Activated CD4-positive, alpha-beta T cell treated with anti-CD3 and anti-CD28 coated beads, Interleukin-2, amount 50 U/mL, for 4 hours (primary cell): ENCODE measurements around the gene MEF2D.

Experiments used
- DNase-seq, 2 experiments: peaks; one replicate each; pipeline ENCODE4 v3.0.0-alpha.2; 2020

Gene MEF2D

DNA sequence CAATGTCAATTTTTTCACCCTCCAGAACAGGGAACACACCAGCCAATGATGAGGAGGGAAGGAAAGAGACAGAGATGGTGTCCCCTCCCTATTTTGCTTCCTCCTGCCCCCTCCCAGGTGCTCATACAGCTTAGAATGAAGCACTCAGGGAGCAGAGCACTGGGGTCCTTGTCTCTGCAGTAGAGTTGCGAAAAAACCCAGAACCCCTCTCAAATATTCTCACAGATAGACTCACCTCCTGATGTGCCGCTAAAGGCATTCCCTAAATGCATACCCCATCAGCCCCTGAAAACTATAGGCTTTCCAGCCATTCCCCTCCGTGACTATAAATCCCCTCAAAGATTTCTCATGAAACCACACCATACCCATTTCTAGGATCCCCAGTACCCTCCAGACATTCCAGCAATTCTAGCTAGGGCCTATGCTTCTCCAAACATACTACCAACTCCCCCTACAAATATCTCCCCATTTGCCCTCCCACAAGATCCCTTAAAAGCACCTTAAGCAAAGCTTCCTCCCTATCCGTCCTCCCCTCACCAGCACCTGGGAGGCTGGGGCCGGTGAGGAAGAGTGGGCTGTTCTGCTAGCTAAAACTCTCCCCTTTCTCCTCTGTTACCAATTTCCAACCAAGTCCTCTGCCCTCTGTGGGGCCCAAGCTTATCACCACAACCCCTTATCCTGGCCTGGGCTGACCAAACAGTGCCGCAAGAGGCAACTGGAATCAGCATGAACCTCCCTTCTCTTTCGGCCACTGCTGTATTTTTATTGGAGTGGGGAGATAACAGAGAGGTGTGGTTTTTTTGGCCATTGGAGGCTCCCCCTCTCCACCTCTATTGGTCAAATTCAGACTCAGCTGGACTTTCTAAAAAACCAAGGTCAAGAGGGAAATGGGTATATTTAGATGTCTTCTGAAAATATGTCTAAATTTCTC, 76.9 kb downstream of the MEF2D start:
- DNase-seq, result no peak

DNA sequence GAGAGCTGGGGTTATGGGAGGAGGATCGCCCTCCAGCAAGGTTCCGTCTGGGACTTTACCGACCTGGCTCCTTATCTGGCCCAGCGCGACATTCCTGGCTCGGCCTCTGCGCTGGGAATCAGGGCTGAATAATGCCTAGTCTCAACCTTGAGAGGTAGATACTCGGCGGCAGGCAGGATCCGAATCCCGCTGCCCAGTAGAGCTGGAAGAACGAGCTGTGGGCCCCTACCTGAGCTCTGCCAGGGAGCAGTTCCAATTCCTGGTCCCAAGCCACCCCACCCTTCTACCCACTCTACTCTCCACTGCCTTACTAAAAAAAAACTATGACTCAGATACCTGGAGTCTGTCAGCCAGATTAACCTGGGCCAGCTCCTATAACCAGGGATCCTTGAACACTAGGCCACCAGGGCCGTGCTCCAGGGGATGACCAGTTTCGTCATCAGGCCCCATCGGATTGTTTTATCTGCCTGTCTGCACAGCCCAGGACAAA, 77.9 kb downstream of the MEF2D start:
- DNase-seq, result no peak

DNA sequence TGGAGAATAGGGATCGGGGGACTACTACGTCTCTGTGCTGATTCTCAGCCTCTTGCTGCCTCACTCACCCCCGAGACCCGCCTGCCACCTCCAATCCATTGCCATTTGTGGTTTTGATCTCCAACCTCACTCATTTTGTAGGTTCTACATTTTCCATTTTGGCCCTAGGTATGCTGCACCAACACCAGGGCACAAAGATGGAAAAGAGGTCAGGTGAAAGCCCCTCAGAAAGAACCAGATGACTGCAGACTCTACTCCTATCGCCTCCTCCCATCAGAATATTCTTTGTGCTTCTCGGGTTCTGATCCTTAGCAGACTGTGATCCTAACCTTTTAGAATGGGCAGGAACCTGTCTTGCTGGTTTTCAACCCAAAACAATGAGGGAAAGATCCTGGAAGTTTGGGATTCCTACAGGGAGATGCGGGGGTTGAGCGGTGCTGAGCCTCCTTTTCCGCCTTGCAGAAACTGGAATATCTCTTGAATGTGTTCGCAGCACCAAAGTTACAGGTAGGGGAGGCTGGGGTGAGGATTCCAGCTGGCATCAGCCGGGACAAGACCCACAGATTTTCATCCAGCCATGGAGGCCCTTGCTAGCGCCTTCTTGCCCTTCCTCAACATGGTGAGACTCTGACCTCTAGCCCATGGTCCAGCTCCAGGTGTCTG, 78.5 kb downstream of the MEF2D start:
- DNase-seq, result no peak

DNA sequence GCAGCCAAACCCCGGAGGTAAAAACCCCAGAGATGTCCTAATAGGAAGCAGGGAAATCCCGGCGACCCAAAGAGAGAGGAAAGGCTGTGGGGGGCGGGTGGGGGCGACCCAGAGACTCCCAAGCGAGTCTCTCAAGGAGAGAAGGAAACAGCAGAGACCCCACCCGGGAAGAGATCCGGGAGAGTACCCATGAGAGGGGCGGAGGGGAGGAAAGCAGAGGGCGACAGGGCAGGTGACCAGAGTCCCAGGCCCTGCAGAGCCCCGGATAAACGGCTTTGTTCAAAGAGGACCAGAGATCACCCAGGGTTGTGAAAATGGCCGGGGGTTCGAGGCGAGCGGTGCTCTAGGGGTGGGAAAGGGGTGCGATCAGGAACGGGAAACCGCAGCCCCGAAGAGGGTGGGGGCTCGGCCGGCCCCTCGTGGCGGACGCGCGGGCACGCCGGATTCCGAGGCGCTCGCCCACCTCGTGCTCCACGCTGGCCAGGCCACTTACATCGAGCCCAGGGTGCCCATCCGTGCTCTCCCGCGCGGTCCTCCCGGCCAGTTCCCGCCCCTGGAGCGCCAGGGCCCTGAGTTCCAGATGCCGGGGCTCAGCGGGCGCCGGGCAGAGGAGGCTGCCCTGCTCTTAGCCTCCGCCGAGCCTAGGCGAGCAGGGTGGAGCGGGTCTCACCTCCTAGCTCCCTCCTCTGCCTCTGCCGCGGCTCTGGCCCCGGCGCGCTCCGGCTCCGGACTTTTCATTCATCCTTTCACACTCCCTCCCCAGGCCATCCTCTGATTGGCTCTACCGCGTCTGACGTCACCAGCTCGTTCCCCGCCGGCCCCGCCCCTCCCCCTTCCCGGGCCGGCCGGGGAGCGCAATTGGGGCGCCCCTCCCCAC, 79.3 kb downstream of the MEF2D start:
- peak; percentile 53 to 55 for DNase-seq

DNA sequence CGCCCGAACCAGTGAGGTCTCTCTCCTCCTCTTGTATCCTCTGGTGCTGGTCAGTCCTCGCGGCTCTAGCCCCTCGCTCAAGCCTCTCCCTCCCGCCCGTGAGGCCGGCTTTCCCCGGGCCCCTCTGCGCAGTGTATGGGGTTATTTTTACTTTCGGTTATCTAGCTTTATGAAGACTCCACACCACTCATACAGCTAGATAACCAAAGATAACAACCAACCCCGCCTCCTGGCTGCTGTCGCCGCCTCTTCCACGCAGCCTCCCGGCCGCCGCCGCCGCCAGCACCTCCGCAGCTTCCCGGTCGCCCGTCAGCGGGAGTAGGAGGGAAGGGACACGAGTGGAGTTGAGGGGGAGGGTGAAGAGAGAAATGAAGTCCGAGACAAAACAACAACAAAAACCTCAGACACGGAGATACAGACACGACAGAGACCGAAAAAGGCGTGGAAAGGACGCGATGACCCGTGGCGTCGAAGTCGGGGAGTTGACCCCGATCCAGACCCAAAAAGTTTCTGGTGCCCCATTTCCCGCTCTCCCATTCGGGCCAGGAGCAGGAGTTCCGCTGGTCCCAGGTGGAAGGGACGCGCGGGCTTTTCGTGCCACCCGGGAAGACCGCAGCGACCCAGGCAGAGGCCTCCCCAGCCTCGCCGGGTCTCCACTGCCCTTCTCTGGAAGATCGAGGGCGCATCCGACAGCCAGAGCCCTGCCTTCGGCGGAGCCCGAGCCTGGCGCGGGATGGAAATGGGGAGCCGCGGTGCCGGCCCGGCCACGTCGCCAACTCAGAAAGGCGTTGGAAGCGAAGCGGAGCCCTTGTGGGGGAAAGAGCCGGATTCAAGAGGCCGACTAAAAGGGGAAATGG, 80.1 kb downstream of the MEF2D start:
- DNase-seq, result peak; percentile 37 to 41

DNA sequence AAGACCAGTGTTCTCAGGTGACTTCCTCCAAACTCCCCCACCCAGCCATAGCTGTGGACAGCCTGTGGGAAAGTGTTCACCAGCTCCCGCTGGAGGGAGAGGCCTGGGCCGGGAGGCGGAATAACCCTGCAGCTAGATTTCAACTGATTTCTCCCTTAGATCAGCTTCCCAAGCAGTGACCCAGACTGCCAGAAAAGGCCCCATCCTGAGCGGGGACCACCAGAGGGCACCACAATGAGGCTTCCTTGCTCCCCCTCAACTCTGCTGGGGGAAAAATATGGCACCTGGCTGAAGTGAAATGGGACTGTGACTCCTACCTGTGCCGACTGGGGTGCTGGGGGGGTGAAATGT, 80.7 kb downstream of the MEF2D start:
- peak; percentile 14 to 34 for DNase-seq

DNA sequence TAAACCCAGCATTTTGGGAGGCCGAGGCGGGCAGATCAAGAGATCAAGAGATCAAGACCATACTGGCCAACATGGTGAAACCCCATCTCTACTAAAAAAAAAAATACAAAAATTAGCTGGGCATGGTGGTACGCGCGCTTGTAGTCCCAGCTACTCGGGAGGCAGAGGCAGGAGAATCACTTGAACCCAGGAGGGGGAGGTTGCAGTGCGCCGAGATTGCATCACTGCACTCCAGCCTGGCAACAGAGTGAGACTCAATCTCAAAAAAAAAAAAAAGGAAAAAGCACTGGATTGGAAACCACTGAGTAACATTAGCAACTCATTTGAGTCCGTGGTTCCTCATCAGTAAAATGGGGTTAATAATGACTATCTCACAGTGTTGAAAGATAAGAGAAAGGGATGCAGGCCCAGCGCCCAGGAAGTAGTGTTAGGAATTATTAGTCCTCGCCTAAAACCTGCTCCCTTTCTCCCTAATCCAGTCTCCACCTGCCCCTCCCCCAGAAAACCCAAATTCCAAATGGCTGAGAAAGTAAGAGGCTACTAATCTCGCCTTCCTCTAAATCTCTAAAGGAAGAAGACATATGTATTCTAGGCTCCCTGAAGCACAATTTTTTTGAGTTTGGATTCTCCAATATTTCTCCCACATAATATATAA, 82.0 kb downstream of the MEF2D start:
- no peak for DNase-seq

DNA sequence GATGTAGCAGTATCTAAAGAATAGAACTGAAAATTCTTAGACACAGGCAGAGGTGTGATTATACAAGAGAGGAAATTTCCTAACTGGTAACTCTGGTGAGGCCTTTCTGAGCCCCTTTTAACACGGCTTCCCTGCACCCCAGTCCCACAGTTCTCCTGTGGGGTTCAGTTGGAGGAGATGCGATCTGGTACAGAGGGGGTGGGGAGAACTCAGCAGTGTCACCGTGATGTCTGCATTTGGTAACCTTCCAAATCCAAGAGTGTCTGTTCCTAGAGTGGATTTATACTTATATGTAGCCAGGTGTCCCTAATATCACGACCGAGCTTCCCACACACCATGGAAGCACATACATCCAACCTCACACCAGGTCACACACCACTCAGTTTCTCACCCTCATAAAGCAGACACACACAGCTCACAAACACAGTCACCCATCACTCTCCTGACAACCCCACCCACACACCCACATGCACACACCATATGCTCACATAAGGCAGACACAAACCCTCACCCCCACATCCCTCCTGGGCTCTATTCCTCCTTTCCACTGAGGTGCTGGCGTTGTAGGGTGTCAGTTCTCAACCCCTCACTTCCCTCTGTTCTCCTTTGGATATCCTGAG, 83.1 kb downstream of the MEF2D start:
- no peak for DNase-seq

DNA sequence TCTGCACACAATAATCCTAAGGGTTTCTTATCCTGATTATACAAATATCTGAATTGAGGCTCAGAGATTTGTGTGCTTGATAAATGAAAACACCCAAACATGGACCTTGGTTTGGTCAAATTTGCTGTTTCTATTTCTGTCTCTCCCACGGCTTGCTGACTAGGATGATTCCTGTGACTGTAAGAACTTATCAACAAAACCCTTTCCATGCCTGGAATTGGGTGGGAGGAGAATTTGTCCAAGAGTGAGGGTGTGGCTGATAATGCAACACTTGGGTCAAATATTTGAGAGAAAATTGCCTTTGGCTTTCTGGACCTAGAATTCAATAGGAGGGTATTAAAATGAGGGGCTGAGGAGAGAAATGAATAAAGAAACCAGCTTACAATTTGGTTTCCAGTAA, 83.6 kb downstream of the MEF2D start:
- DNase-seq, result no peak

DNA sequence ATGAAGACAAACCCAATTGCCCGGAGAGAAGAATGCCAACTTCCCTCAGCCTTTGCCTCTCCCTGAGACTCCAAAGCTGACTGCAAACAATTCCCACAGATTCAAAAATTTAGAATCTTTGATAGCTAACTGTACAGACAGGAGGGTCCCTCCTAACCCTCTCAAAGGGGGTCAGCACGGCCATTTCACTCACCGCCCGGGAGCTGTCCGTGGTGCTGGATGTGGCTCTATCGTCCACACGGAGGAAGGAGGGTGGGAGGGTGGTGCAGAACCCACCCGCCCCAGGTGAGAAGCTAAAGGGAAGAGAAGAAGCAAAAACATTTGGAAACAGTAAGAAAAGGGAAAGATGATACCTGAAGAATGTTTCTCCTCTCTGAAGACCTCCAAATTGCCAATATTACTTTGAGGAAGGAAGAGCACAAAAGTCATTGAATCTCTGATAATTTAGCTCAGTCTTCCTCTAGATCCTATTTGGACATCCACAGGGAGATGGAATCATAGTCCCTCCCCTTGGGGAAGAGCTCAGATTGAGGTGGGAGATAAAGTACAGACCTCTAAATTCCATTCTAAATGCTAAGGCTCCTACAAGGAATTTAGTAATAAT, 86.0 kb downstream of the MEF2D start:
- DNase-seq, result no peak
